Neuronal stem cell (in vitro differentiated cells): ENCODE measurements around the gene CHMP1A.

Experiments used
- DNase-seq: peaks from one replicate; pipeline ENCODE4 v3.0.0-alpha.2; 2013; ENCODE audit warnings: low spot score
- H2AFZ ChIP-seq: one replicate; pipeline ENCODE4 v1.6.1; 2013; ENCODE audit warnings: mild to moderate bottlenecking, low read length, inconsistent platforms
- H2AK5ac ChIP-seq: 2 replicates; pipeline ENCODE4 v1.6.1; 2013; ENCODE audit warnings: low read depth, mild to moderate bottlenecking, inconsistent platforms, low read length, moderate library complexity, mixed read lengths
- H2BK120ac ChIP-seq: 2 replicates; pipeline ENCODE4 v1.6.1; 2013; ENCODE audit warnings: low read depth, mild to moderate bottlenecking, inconsistent platforms, low read length, moderate library complexity, mixed read lengths
- H2BK12ac ChIP-seq: one replicate; pipeline ENCODE4 v1.6.1; 2013; ENCODE audit warnings: low read length, inconsistent platforms
- H2BK15ac ChIP-seq: 2 replicates; pipeline ENCODE4 v1.6.1; 2013; ENCODE audit warnings: mild to moderate bottlenecking, low read length, inconsistent platforms, mixed read lengths
- H2BK5ac ChIP-seq: one replicate; pipeline ENCODE4 v1.6.1; 2013; ENCODE audit warnings: inconsistent platforms, mild to moderate bottlenecking, low read length, moderate library complexity
- H3K14ac ChIP-seq: one replicate; pipeline ENCODE4 v1.6.1; 2013; ENCODE audit warnings: low read length, inconsistent platforms
- H3K18ac ChIP-seq: 2 replicates; pipeline ENCODE4 v1.6.1; 2013; ENCODE audit warnings: low read length, inconsistent platforms
- H3K23ac ChIP-seq: 2 replicates; pipeline ENCODE4 v1.6.1; 2013; ENCODE audit warnings: low read depth, mild to moderate bottlenecking, mixed read lengths, low read length, inconsistent platforms; ENCODE audit not compliant: poor library complexity
- H3K27ac ChIP-seq: replicated peaks from 3 replicates; pipeline ENCODE4 v1.5.1; 2013; ENCODE audit warnings: low read length, inconsistent platforms
- H3K27me3 ChIP-seq, 3 experiments: 2 replicates each; pipeline ENCODE4 v1.6.1; 2013; ENCODE audit warnings: low read length in 3 of 3, mild to moderate bottlenecking in 2 of 3, inconsistent platforms in 1 of 3, low read depth in 1 of 3, mixed read lengths in 1 of 3, moderate library complexity in 1 of 3; ENCODE audit not compliant: control insufficient read depth in 3 of 3, insufficient read depth in 3 of 3
- H3K36me3 ChIP-seq, 2 donors: replicated peaks in 1 of 2; 2 replicates each; pipeline ENCODE4 v1.6.1; 2013; ENCODE audit warnings: low read length in 2 of 2; ENCODE audit not compliant: control insufficient read depth in 2 of 2, insufficient read depth in 2 of 2
- H3K4ac ChIP-seq: 2 replicates; pipeline ENCODE4 v1.6.1; 2013; ENCODE audit warnings: inconsistent platforms, mild to moderate bottlenecking, low read length, moderate library complexity
- H3K4me1 ChIP-seq, 2 donors: 1 replicate in 1 of 2; 2 replicates in 1 of 2; pipeline ENCODE4 v1.6.1; 2013; ENCODE audit warnings: low read length in 2 of 2, low read depth in 1 of 2; ENCODE audit not compliant: control insufficient read depth in 2 of 2, insufficient read depth in 1 of 2
- H3K4me2 ChIP-seq: one replicate; pipeline ENCODE4 v1.6.1; 2013; ENCODE audit warnings: mild to moderate bottlenecking, low read length, inconsistent platforms; ENCODE audit not compliant: insufficient read depth, poor library complexity, severe bottlenecking
- H3K4me3 ChIP-seq, 2 donors: 2 replicates each; pipeline ENCODE4 v1.5.1; 2013; ENCODE audit warnings: low read length in 2 of 2, mild to moderate bottlenecking in 2 of 2, inconsistent platforms in 1 of 2, moderate library complexity in 1 of 2
- H3K79me1 ChIP-seq: one replicate; pipeline ENCODE4 v1.6.1; 2013; ENCODE audit warnings: low read depth, mild to moderate bottlenecking, inconsistent platforms, low read length, moderate library complexity
- H3K9ac ChIP-seq: one replicate; pipeline ENCODE4 v1.6.1; 2013; ENCODE audit warnings: mild to moderate bottlenecking, low read depth, low read length, inconsistent platforms; ENCODE audit not compliant: poor library complexity
- H3K9me3 ChIP-seq, 2 donors: replicated peaks in 1 of 2; 2 replicates each; pipeline versions ENCODE3 to v1.6.1; 2013; ENCODE audit warnings: low read length in 2 of 2, mild to moderate bottlenecking in 2 of 2, inconsistent platforms in 1 of 2, low read depth in 1 of 2, mixed read lengths in 1 of 2, moderate library complexity in 1 of 2; ENCODE audit not compliant: control insufficient read depth in 2 of 2, insufficient read depth in 1 of 2
- H4K8ac ChIP-seq: one replicate; pipeline ENCODE4 v1.6.1; 2013; ENCODE audit warnings: low read depth, mild to moderate bottlenecking, inconsistent platforms, low read length, moderate library complexity
- H4K91ac ChIP-seq: one replicate; pipeline ENCODE4 v1.6.1; 2013; ENCODE audit warnings: low read length, low read depth, mild to moderate bottlenecking, inconsistent platforms; ENCODE audit not compliant: poor library complexity
- WGBS, 2 donors: extraction: QIAGEN DNeasy Blood & Tissue Kit; methylation state at CpG; one replicate each; pipeline ENCODE4 v1.1.7; 2013; ENCODE audit warnings: missing lambda C conversion rate in 2 of 2, mixed read lengths in 1 of 2; ENCODE audit not compliant: insufficient read length in 2 of 2, insufficient replicate concordance in 1 of 2; ENCODE audit errors: extremely low coverage in 2 of 2; 5-methylcytosine and 5-hydroxymethylcytosine counted together

The CHMP1A gene

DNA sequence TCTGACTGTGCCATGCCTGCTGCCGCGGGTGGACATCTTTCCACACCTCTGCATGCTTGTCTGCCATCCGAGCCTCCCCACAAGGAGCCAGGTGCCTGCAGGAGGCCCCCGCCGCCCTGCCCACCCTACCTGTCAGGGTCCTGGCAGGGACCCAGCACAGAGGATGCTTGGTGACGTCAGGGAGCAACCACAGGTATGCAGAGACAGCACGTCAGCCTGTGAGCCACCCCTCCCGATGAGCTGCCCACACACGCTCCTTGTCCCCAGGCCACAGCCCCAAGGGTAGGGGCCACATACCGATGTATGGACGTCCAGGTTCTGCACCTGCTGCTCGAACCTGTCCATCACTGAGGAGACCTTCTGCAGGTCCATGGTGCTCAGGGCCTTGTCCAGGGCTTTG is 10.6 kb downstream of the CHMP1A start:
- Histone ChIP-seq H3K27ac (no peak overlapping the region), H3K79me1 (peaks cover 12% of the 10 kb centered on the region), H2BK5ac (no peak overlapping the region), H3K23ac (peak overlapping the region; percentile 73), H4K91ac (no peak overlapping the region), H2BK120ac (no peak overlapping the region), H3K4ac (no peak overlapping the region), H2BK15ac (no peak overlapping the region), H3K4me2 (no peak overlapping the region), H2AK5ac (no peak overlapping the region), H3K14ac (no peak overlapping the region), H2AFZ (no peak overlapping the region), H4K8ac (no peak overlapping the region), H3K4me1 (peaks cover 0 to 1% of the 10 kb centered on the region in 2 donors), H3K18ac (no peak overlapping the region), H3K36me3 (peaks cover 36 to 66% of the 10 kb centered on the region in 2 donors), H3K4me3 (no peak overlapping the region), H3K9me3 (no peaks in the 10 kb centered on the region), H2BK12ac (no peak overlapping the region), H3K9ac (no peak overlapping the region), H3K27me3 (no peaks in the 10 kb centered on the region)
- no peak for DNase-seq
- WGBS, 2 donors = no CpG with 5 or more reads among the region's 12 CpGs

DNA sequence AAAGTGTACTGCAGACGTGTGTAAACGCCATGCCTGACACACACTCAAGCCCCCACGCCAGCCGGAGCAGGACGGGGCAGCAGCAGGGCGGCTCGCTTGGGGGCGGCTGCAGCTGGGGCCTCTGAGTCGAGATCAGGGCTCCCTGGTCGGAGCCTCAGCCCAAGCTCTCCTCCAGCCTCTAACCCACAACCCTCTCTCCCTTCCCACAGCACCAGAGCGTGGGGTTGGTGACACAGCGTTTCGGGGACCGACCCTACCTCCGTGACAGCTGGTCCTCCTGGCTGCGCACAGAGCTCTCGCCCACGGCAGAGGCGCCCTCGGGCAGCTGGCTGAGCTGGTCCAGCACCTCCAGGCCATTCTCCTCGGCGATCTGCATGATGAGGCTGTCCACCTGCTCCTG is 11.2 kb downstream of the CHMP1A start:
- Histone ChIP-seq H2BK12ac (no peak overlapping the region), H2AK5ac (no peak overlapping the region), H3K14ac (no peak overlapping the region), H3K9me3 (no peaks in the 10 kb centered on the region), H3K4me2 (no peak overlapping the region), H3K27me3 (no peaks in the 10 kb centered on the region), H3K27ac (no peak overlapping the region), H3K4ac (no peak overlapping the region), H3K18ac (no peak overlapping the region), H3K9ac (no peak overlapping the region), H2AFZ (no peak overlapping the region), H4K8ac (no peak overlapping the region), H4K91ac (no peak overlapping the region), H3K4me3 (no peak overlapping the region), H3K79me1 (peaks cover 7% of the 10 kb centered on the region), H3K36me3 (peaks cover 32 to 60% of the 10 kb centered on the region in 2 donors), H2BK120ac (no peak overlapping the region), H3K4me1 (peaks cover 0 to 4% of the 10 kb centered on the region in 2 donors), H2BK5ac (peak overlapping the region; percentile 66), H2BK15ac (no peak overlapping the region), H3K23ac (no peak overlapping the region)
- no CpG with 5 or more reads among the region's 22 CpGs for WGBS, 2 donors
- no peak for DNase-seq

DNA sequence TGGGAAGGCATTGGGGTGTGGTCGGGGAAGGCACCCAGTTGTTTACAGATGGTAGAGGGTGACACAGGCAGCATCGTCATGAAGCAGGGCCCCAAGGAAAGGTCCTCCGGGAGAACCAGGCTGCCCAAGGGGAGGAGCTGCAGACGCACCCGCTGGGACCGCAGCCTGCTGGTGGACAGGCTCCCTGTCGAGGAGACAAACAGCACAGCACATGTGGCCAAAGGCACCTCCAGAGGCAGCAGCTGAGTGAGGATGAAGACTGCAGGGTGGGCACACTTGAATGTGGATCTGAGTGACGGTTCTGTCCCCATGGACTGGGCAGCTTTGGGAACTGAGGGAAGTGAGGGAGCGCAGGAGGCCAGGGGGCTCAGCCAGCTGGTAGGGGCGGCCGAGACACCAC is 12.4 kb downstream of the CHMP1A start:
- no peak overlapping the region for H4K91ac ChIP-seq

DNA sequence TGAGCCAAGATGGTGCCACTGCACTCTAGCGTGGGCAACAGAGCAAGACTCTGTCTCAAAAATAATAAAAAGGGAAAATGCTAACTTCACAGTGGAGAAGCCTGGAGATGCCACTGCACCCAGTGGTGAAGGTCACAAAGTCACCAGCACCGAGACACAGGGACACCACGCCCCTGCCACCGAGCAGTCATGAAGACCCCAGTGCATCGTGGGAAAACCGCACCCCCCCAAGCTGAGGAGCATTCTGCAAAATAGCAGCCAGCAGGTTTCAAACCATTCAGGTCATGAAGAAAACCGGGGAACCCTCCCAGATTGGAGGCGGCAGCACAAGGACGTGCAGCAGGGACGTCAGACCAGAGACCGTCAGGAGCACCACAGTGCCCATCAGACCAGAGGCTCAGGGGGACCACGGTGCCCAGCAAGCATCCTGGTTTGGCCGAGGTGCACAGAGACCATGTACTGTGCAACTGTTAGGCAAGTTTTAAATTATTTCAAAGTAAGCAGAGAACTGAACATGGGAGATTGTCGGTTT is 13.7 kb downstream of the CHMP1A start:
- no peak for DNase-seq

More for the DNA sequence above, 12.4 kb downstream of the CHMP1A start:
- no peak overlapping the region for H3K9ac ChIP-seq
- no peak for DNase-seq
- WGBS, 2 donors = no CpG with 5 or more reads among the region's 11 CpGs
- H2BK15ac ChIP-seq = no peak overlapping the region
- no peak overlapping the region for H2BK5ac ChIP-seq
- H3K27ac ChIP-seq = no peak overlapping the region
- H3K18ac ChIP-seq = no peak overlapping the region
- H2BK12ac ChIP-seq = no peak overlapping the region
- no peak overlapping the region for H3K4ac ChIP-seq
- H3K14ac ChIP-seq = no peak overlapping the region
- peaks cover 29 to 49% of the 10 kb centered on the region in 2 donors for H3K36me3 ChIP-seq
- no peaks in the 10 kb centered on the region for H3K27me3 ChIP-seq
- H3K79me1 ChIP-seq = peaks cover 3% of the 10 kb centered on the region
- H2AK5ac ChIP-seq = no peak overlapping the region
- H3K23ac ChIP-seq = no peak overlapping the region
- H2BK120ac ChIP-seq = no peak overlapping the region
- peak overlapping the region in 1 of 2 donors; percentile 31 for H3K4me3 ChIP-seq
- H3K4me2 ChIP-seq = no peak overlapping the region
- no peak overlapping the region for H2AFZ ChIP-seq
- no peak overlapping the region for H4K8ac ChIP-seq
- peaks cover 4 to 7% of the 10 kb centered on the region in 2 donors for H3K4me1 ChIP-seq
- no peaks in the 10 kb centered on the region for H3K9me3 ChIP-seq

More for the DNA sequence above, 13.7 kb downstream of the CHMP1A start:
- no peak overlapping the region for H3K9ac ChIP-seq
- H2BK15ac ChIP-seq = no peak overlapping the region
- no peaks in the 10 kb centered on the region for H3K27me3 ChIP-seq
- H3K9me3 ChIP-seq = no peaks in the 10 kb centered on the region
- H3K4ac ChIP-seq = no peak overlapping the region
- H2AFZ ChIP-seq = no peak overlapping the region
- H4K91ac ChIP-seq = no peak overlapping the region
- H3K4me2 ChIP-seq = no peak overlapping the region
- H3K23ac ChIP-seq = peak overlapping the region; percentile 80
- no peak overlapping the region for H3K4me3 ChIP-seq
- H3K36me3 ChIP-seq = peaks cover 26 to 40% of the 10 kb centered on the region in 2 donors
- peaks cover 3% of the 10 kb centered on the region for H3K79me1 ChIP-seq
- H4K8ac ChIP-seq = no peak overlapping the region
- H2AK5ac ChIP-seq = no peak overlapping the region
- H2BK12ac ChIP-seq = no peak overlapping the region
- H3K14ac ChIP-seq = no peak overlapping the region
- no peak overlapping the region for H2BK120ac ChIP-seq
- H3K27ac ChIP-seq = no peak overlapping the region
- H2BK5ac ChIP-seq = peak overlapping the region; percentile 13
- no CpG with 5 or more reads among the region's 14 CpGs for WGBS, 2 donors
- H3K18ac ChIP-seq = no peak overlapping the region
- peaks cover 4 to 7% of the 10 kb centered on the region in 2 donors for H3K4me1 ChIP-seq
